HEK293 (cell line): ENCODE results near the gene SELENOM.

Experiments
- CTCF ChIA-PET: fragments of 350-600 bp; formaldehyde crosslinking; extraction: SDS; loops from one replicate; lab custom pipeline; 2021; ENCODE audit warnings: antibody characterized with exemption; lab: Yijun Ruan, JAX
- POLR2A ChIA-PET: fragments of 300-600 bp; formaldehyde crosslinking; extraction: SDS; loops from one replicate; lab custom pipeline; 2020; ENCODE audit warnings: antibody characterized with exemption, inconsistent platforms; lab: Yijun Ruan, JAX
- H3K27ac ChIP-seq: fragments of 200-500 bp; sonication (Bioruptor generic); 2 replicates; pipeline ENCODE4 v1.5.1; 2014; ENCODE audit warnings: low read depth, low read length, control low read depth, inconsistent platforms; ENCODE audit errors: extremely low read depth
- H3K36me3 ChIP-seq, 2 experiments: fragments of 200-500 bp in 1 of 2; sonication (Bioruptor generic) in 1 of 2; 1 replicate in 1 of 2; 2 replicates in 1 of 2; pipeline ENCODE4 v1.5.1; 2014 to 2017; ENCODE audit warnings: inconsistent platforms in 2 of 2, low read length in 2 of 2; ENCODE audit not compliant: control insufficient read depth in 2 of 2, insufficient read depth in 1 of 2
- H3K4me1 ChIP-seq: fragments of 200-500 bp; sonication (Bioruptor generic); 2 replicates; pipeline ENCODE4 v1.5.1; 2014; ENCODE audit warnings: mild to moderate bottlenecking, low read length, inconsistent platforms; ENCODE audit not compliant: control insufficient read depth, insufficient read depth
- H3K4me3 ChIP-seq: 2 replicates; pipeline ENCODE4 v1.5.1; 2011; ENCODE audit warnings: low read depth, mild to moderate bottlenecking, control low read depth, low read length, moderate library complexity
- H3K9me3 ChIP-seq: fragments of 200-500 bp; sonication (Bioruptor generic); 2 replicates; pipeline ENCODE4 v1.5.1; 2014; ENCODE audit warnings: low read depth, low read length, inconsistent platforms; ENCODE audit not compliant: control insufficient read depth, insufficient read depth
- BCL11B ChIP-seq: fragments of 450-650 bp; formaldehyde crosslinking; IDR thresholded peaks from 2 replicates; pipeline ENCODE4 v1.5.1; 2016; ENCODE audit warnings: low read depth, missing biosample characterization, missing genetic modification characterization
- EGR2 ChIP-seq: fragments of 450-650 bp; formaldehyde crosslinking; IDR thresholded peaks from 2 replicates; pipeline ENCODE4 v1.5.1; 2016; ENCODE audit warnings: low read depth, missing biosample characterization, missing genetic modification characterization
- GLIS1 ChIP-seq: fragments of 450-650 bp; formaldehyde crosslinking; IDR thresholded peaks from 2 replicates; pipeline ENCODE4 v1.5.1; 2016; ENCODE audit warnings: missing biosample characterization, missing genetic modification characterization
- GLIS2 ChIP-seq: fragments of 450-650 bp; formaldehyde crosslinking; IDR thresholded peaks from 2 replicates; pipeline ENCODE4 v1.5.1; 2016; ENCODE audit warnings: missing biosample characterization, missing genetic modification characterization
- IKZF3 ChIP-seq: fragments of 450-650 bp; IDR thresholded peaks from 2 replicates; pipeline ENCODE4 v1.5.0; 2018; ENCODE audit warnings: missing biosample characterization, mild to moderate bottlenecking, missing genetic modification characterization, moderate library complexity
- KLF1 ChIP-seq: fragments of 450-650 bp; formaldehyde crosslinking; IDR thresholded peaks from 2 replicates; pipeline ENCODE4 v1.5.1; 2016; ENCODE audit warnings: missing biosample characterization, missing genetic modification characterization
- KLF16 ChIP-seq: fragments of 450-650 bp; formaldehyde crosslinking; IDR thresholded peaks from 2 replicates; pipeline ENCODE4 v1.5.1; 2017; ENCODE audit warnings: missing biosample characterization, missing genetic modification characterization
- KLF7 ChIP-seq: fragments of 450-650 bp; formaldehyde crosslinking; IDR thresholded peaks from 2 replicates; pipeline ENCODE4 v1.5.1; 2016; ENCODE audit warnings: missing biosample characterization, missing genetic modification characterization, borderline replicate concordance
- KLF8 ChIP-seq: fragments of 450-650 bp; formaldehyde crosslinking; IDR thresholded peaks from 2 replicates; pipeline ENCODE4 v1.5.1; 2016; ENCODE audit warnings: missing biosample characterization, missing genetic modification characterization
- KLF9 ChIP-seq: fragments of 450-650 bp; formaldehyde crosslinking; IDR thresholded peaks from 2 replicates; pipeline ENCODE4 v1.5.1; 2016; ENCODE audit warnings: missing biosample characterization, missing genetic modification characterization, low read depth
- SP2 ChIP-seq: fragments of 450-650 bp; formaldehyde crosslinking; IDR thresholded peaks from 2 replicates; pipeline ENCODE4 v1.5.1; 2016; ENCODE audit warnings: missing biosample characterization, missing genetic modification characterization
- SP3 ChIP-seq: fragments of 450-650 bp; formaldehyde crosslinking; IDR thresholded peaks from 2 replicates; pipeline ENCODE4 v1.5.1; 2016; ENCODE audit warnings: missing biosample characterization, missing genetic modification characterization
- SP7 ChIP-seq: fragments of 450-650 bp; formaldehyde crosslinking; IDR thresholded peaks from 2 replicates; pipeline ENCODE4 v1.5.1; 2016; ENCODE audit warnings: missing biosample characterization, missing genetic modification characterization
- ZBTB17 ChIP-seq: fragments of 450-650 bp; formaldehyde crosslinking; IDR thresholded peaks from 2 replicates; pipeline ENCODE4 v1.5.1; 2016; ENCODE audit warnings: missing biosample characterization, missing genetic modification characterization
- ZBTB48 ChIP-seq: fragments of 450-650 bp; formaldehyde crosslinking; IDR thresholded peaks from 2 replicates; pipeline ENCODE4 v1.5.1; 2016; ENCODE audit warnings: missing biosample characterization, missing genetic modification characterization
- ZFHX2 ChIP-seq: fragments of 450-650 bp; formaldehyde crosslinking; conservative IDR thresholded peaks from 2 replicates; pipeline ENCODE4 v1.5.1; 2016; ENCODE audit warnings: missing biosample characterization, missing genetic modification characterization
- ZIC2 ChIP-seq: fragments of 450-650 bp; formaldehyde crosslinking; IDR thresholded peaks from 2 replicates; pipeline ENCODE4 v1.5.1; 2016; ENCODE audit warnings: missing biosample characterization, missing genetic modification characterization
- ZNF10 ChIP-seq: fragments of 450-650 bp; formaldehyde crosslinking; IDR thresholded peaks from 2 replicates; pipeline ENCODE4 v1.5.1; 2017; ENCODE audit warnings: missing biosample characterization, missing genetic modification characterization
- ZNF19 ChIP-seq: fragments of 450-650 bp; formaldehyde crosslinking; IDR thresholded peaks from 2 replicates; pipeline ENCODE4; 2016; ENCODE audit warnings: missing biosample characterization, missing genetic modification characterization, low read depth
- ZNF341 ChIP-seq: fragments of 450-650 bp; formaldehyde crosslinking; IDR thresholded peaks from 2 replicates; pipeline ENCODE4; 2016; ENCODE audit warnings: low read depth, missing biosample characterization, missing genetic modification characterization
- ZNF391 ChIP-seq: fragments of 450-650 bp; formaldehyde crosslinking; IDR thresholded peaks from 2 replicates; pipeline ENCODE4 v1.5.1; 2016; ENCODE audit warnings: low read depth, missing biosample characterization, missing genetic modification characterization, borderline replicate concordance
- ZNF394 ChIP-seq: fragments of 450-650 bp; formaldehyde crosslinking; IDR thresholded peaks from 2 replicates; pipeline ENCODE4 v1.5.1; 2016; ENCODE audit warnings: missing biosample characterization, missing genetic modification characterization, mild to moderate bottlenecking, moderate library complexity, borderline replicate concordance
- ZNF654 ChIP-seq: fragments of 450-650 bp; formaldehyde crosslinking; IDR thresholded peaks from 2 replicates; pipeline ENCODE4 v1.5.1; 2016; ENCODE audit warnings: low read depth, missing biosample characterization, missing genetic modification characterization
- ZNF76 ChIP-seq: fragments of 450-650 bp; formaldehyde crosslinking; IDR thresholded peaks from 2 replicates; pipeline ENCODE4; 2016; ENCODE audit warnings: low read depth, missing biosample characterization, missing genetic modification characterization, borderline replicate concordance
- ZNF777 ChIP-seq: fragments of 450-650 bp; formaldehyde crosslinking; IDR thresholded peaks from 2 replicates; pipeline ENCODE4 v1.5.1; 2017; ENCODE audit warnings: missing biosample characterization, missing genetic modification characterization, borderline replicate concordance
- TF ChIP-seq, protein P1 (sequence below): fragments of 450-650 bp; formaldehyde crosslinking; IDR thresholded peaks from 2 replicates; pipeline ENCODE4 v1.5.1; 2016; ENCODE audit warnings: missing biosample characterization, missing genetic modification characterization
- TF ChIP-seq, protein P2 (sequence below): fragments of 450-650 bp; formaldehyde crosslinking; IDR thresholded peaks from 2 replicates; pipeline ENCODE4 v1.5.1; 2016; ENCODE audit warnings: missing biosample characterization, missing genetic modification characterization
- TF ChIP-seq, protein P3 (sequence below): fragments of 450-650 bp; formaldehyde crosslinking; optimal IDR thresholded peaks from 2 replicates; pipeline ENCODE3; 2016; ENCODE audit warnings: missing biosample characterization, mild to moderate bottlenecking, missing genetic modification characterization

The SELENOM gene

DNA sequence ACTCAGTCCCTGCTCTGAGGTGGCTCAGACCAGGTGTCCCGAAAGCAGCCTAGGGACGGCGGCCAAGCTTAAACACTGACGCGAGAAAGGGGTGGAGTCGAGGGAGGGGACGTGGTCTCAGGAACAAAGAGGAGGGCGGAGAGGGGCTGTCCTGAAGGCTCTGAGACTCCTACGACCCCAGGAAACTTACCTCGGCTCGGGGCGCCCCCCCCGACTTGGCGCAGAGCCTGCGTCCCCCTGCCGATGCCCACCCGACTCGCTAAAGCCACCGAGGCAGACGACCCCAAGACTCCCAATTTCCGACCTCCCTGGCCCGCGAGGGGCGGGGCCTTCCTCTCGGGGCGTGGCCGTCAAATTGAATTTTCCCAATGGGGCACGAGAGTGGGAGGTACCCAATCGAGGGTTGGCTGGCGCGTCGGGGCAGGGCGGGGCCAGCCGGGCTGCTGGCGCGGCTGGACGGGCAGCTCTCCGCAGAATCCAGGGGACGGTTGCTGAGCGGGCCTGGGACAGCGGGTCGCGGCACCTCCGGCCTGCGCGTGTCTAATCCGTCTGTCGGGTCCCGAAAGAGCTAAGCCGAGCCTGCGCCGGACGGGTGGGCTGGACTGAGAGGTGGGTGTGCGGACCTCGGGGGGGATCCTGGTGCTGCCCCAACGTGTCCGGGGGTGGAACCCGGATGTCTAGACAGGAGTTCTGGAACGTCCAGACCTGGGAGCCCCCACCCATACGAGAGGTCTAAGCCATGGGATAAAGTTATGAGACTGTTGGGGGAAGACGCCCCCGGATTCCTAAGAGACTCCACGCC lies 26.3 kb downstream of the SELENOM start, which contains the start of gene SMTN:
Gene SMTN, plus strand, starts transcription at position 471 of the 802 bp plus-strand sequence. CDS start 1,941 bp downstream, outside the sequence.
- peaks cover 3% of the 10 kb centered on the region; the same call in 1 of the 2 replicates for H3K4me1 ChIP-seq
- H3K4me3 ChIP-seq, result peak within 1 kb of the TSS; percentile 60
- peaks cover 0 to 16% of the 10 kb centered on the region in 2 experiments; a peak in 1 of 3 replicates for H3K36me3 ChIP-seq
- no peak within 1 kb of the TSS for H3K27ac ChIP-seq
- no peaks in the 10 kb centered on the region for H3K9me3 ChIP-seq
- ChIA-PET POLR2A (interaction anchor here (0.5 to 1.8 kb wide), 26 partner anchors 8 to 265 kb away, joined by 3 to 29 read pairs (median 4); partner anchors contain the start of genes MORC2, PATZ1, SELENOM and TUG1), CTCF (interaction anchor here (0.6 to 3.1 kb wide), 8 partner anchors 9 to 1073 kb away, joined by 3 to 13 read pairs (median 3); no protein-coding TSS in a partner anchor)
- peak; percentile 66; the same call in 1 of the 2 replicates for TF ChIP-seq GLIS2 (tag by site-specific recombination)
- TF ChIP-seq, protein P1, sequence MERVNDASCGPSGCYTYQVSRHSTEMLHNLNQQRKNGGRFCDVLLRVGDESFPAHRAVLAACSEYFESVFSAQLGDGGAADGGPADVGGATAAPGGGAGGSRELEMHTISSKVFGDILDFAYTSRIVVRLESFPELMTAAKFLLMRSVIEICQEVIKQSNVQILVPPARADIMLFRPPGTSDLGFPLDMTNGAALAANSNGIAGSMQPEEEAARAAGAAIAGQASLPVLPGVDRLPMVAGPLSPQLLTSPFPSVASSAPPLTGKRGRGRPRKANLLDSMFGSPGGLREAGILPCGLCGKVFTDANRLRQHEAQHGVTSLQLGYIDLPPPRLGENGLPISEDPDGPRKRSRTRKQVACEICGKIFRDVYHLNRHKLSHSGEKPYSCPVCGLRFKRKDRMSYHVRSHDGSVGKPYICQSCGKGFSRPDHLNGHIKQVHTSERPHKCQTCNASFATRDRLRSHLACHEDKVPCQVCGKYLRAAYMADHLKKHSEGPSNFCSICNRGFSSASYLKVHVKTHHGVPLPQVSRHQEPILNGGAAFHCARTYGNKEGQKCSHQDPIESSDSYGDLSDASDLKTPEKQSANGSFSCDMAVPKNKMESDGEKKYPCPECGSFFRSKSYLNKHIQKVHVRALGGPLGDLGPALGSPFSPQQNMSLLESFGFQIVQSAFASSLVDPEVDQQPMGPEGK (tag by site-specific recombination), result peak; percentile 54; the same call in 1 of the 2 replicates
- no peak for TF ChIP-seq IKZF3 (tag by site-specific recombination)
- TF ChIP-seq, protein P2, sequence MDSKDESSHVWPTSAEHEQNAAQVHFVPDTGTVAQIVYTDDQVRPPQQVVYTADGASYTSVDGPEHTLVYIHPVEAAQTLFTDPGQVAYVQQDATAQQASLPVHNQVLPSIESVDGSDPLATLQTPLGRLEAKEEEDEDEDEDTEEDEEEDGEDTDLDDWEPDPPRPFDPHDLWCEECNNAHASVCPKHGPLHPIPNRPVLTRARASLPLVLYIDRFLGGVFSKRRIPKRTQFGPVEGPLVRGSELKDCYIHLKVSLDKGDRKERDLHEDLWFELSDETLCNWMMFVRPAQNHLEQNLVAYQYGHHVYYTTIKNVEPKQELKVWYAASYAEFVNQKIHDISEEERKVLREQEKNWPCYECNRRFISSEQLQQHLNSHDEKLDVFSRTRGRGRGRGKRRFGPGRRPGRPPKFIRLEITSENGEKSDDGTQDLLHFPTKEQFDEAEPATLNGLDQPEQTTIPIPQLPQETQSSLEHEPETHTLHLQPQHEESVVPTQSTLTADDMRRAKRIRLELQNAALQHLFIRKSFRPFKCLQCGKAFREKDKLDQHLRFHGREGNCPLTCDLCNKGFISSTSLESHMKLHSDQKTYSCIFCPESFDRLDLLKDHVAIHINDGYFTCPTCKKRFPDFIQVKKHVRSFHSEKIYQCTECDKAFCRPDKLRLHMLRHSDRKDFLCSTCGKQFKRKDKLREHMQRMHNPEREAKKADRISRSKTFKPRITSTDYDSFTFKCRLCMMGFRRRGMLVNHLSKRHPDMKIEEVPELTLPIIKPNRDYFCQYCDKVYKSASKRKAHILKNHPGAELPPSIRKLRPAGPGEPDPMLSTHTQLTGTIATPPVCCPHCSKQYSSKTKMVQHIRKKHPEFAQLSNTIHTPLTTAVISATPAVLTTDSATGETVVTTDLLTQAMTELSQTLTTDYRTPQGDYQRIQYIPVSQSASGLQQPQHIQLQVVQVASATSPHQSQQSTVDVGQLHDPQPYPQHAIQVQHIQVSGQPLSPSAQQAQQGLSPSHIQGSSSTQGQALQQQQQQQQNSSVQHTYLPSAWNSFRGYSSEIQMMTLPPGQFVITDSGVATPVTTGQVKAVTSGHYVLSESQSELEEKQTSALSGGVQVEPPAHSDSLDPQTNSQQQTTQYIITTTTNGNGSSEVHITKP, result peak; percentile 82
- TF ChIP-seq ZBTB17, result peak; percentile 24; the same call in 1 of the 2 replicates
- peak; percentile 64 for TF ChIP-seq ZFHX2 (tag by site-specific recombination)
- TF ChIP-seq ZNF391 (tag by site-specific recombination), result peak; percentile 36; the same call in 1 of the 2 replicates
- TF ChIP-seq GLIS1, result peak; percentile 45; the same call in 1 of the 2 replicates
- TF ChIP-seq ZNF394 (tag by site-specific recombination), result no peak
- TF ChIP-seq, protein P3, sequence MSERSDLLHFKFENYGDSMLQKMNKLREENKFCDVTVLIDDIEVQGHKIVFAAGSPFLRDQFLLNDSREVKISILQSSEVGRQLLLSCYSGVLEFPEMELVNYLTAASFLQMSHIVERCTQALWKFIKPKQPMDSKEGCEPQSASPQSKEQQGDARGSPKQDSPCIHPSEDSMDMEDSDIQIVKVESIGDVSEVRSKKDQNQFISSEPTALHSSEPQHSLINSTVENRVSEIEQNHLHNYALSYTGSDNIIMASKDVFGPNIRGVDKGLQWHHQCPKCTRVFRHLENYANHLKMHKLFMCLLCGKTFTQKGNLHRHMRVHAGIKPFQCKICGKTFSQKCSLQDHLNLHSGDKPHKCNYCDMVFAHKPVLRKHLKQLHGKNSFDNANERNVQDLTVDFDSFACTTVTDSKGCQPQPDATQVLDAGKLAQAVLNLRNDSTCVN (tag by site-specific recombination), result peak; percentile 45
- no peak for TF ChIP-seq ZNF19
- TF ChIP-seq KLF16 (tag by site-specific recombination), result 0 out of 2 replicates have a peak, but pooled peaks have one; percentile 15
- peak; percentile 86 for TF ChIP-seq SP2 (tag by site-specific recombination)
- TF ChIP-seq ZNF10 (tag by site-specific recombination), result no peak
- peak; percentile 67; the same call in 1 of the 2 replicates for TF ChIP-seq KLF9 (tag by site-specific recombination)
- peak; percentile 34; the same call in 1 of the 2 replicates for TF ChIP-seq ZIC2 (tag by site-specific recombination)
- TF ChIP-seq SP3 (tag by site-specific recombination), result peak; percentile 94
- no peak for TF ChIP-seq BCL11B (tag by site-specific recombination)
- TF ChIP-seq ZNF341 (tag by site-specific recombination), result peak; percentile 88
- TF ChIP-seq KLF1 (tag by site-specific recombination), result peak; percentile 59; the same call in 1 of the 2 replicates
- TF ChIP-seq KLF8 (tag by site-specific recombination), result peak; percentile 69
- 0 out of 2 replicates have a peak, but pooled peaks have one; percentile 14 for TF ChIP-seq KLF7 (tag by site-specific recombination)
- no peak for TF ChIP-seq ZNF654
- peak; percentile 54 for TF ChIP-seq ZBTB48
- TF ChIP-seq ZNF777 (tag by site-specific recombination), result 0 out of 2 replicates have a peak, but pooled peaks have one; percentile 11
- TF ChIP-seq ZNF76, result no peak
- 0 out of 2 replicates have a peak, but pooled peaks have one; percentile 35 for TF ChIP-seq SP7 (tag by site-specific recombination)
- TF ChIP-seq EGR2 (tag by site-specific recombination), result 0 out of 2 replicates have a peak, but pooled peaks have one; percentile 27
